HepG2 (cell line): ENCODE data around the gene CDC42BPG. TPM values are rescaled to one million over a fixed set of nuclear protein-coding genes. Genes with fewer than 3 reads are reported as not detected.

Source experiments
- ARHGAP35 ChIP-seq: sonication (generic); formaldehyde crosslinking; IDR thresholded peaks from 2 replicates; pipeline ENCODE4 v1.9.0; 2022; ENCODE audit warnings: mild to moderate bottlenecking, inconsistent platforms, moderate library complexity, missing genetic modification reagents, borderline replicate concordance
- ARID2 ChIP-seq: sonication (generic); formaldehyde crosslinking; IDR thresholded peaks from 2 replicates; pipeline ENCODE4 v1.8.1; 2022; ENCODE audit warnings: mild to moderate bottlenecking, missing genetic modification reagents, borderline replicate concordance
- CENPBD1 ChIP-seq: sonication (generic); formaldehyde crosslinking; IDR thresholded peaks from 2 replicates; pipeline ENCODE4 v1.8.0; 2022; ENCODE audit warnings: missing genetic modification reagents, low read depth, mild to moderate bottlenecking, borderline replicate concordance
- CENPX ChIP-seq: sonication (generic); formaldehyde crosslinking; IDR thresholded peaks from 2 replicates; pipeline ENCODE4 v1.9.0; 2021; ENCODE audit warnings: mild to moderate bottlenecking, missing genetic modification reagents, moderate library complexity
- ETS1 ChIP-seq: sonication (generic); formaldehyde crosslinking; IDR thresholded peaks from 2 replicates; pipeline ENCODE4 v1.4.0; 2020; ENCODE audit warnings: missing genetic modification reagents
- FIP1L1 ChIP-seq: fragments of 200-400 bp; formaldehyde crosslinking; IDR thresholded peaks from 2 replicates; pipeline ENCODE4 v1.6.1; 2018; ENCODE audit warnings: low read depth, mild to moderate bottlenecking, low read length, moderate library complexity, borderline replicate concordance; ENCODE audit not compliant: insufficient read depth
- FOXK2 ChIP-seq: fragments of 450-650 bp; IDR thresholded peaks from 2 replicates; pipeline ENCODE4 v1.6.1; 2016
- HDAC2 ChIP-seq: sonication (generic); formaldehyde crosslinking; IDR thresholded peaks from 2 replicates; pipeline ENCODE4 v1.4.0; 2020; ENCODE audit warnings: missing genetic modification reagents
- HNRNPH1 ChIP-seq: fragments of 200-400 bp; formaldehyde crosslinking; optimal IDR thresholded peaks from 2 replicates; pipeline ENCODE3; 2017; ENCODE audit warnings: mild to moderate bottlenecking, low read depth, low read length
- IKZF1 ChIP-seq: fragments of 450-650 bp; IDR thresholded peaks from 2 replicates; pipeline ENCODE4 v1.7.1; 2016
- MLXIP ChIP-seq: sonication (generic); formaldehyde crosslinking; IDR thresholded peaks from 2 replicates; pipeline ENCODE4 v1.9.0; 2021; ENCODE audit warnings: missing genetic modification reagents, borderline replicate concordance
- NPAS2 ChIP-seq: sonication (generic); formaldehyde crosslinking; IDR thresholded peaks from 2 replicates; pipeline ENCODE4 v1.8.0; 2022; ENCODE audit warnings: mild to moderate bottlenecking, missing genetic modification reagents, borderline replicate concordance
- RNF2 ChIP-seq: fragments of 450-650 bp; conservative IDR thresholded peaks from 2 replicates; pipeline ENCODE4 v1.6.1; 2016; ENCODE audit warnings: low read depth
- SATB2 ChIP-seq: sonication (generic); formaldehyde crosslinking; IDR thresholded peaks from 2 replicates; pipeline ENCODE4 v1.5.0; 2020; ENCODE audit warnings: missing genetic modification reagents
- SIX1 ChIP-seq: sonication (generic); formaldehyde crosslinking; IDR thresholded peaks from 2 replicates; pipeline ENCODE4 v1.4.0; 2020; ENCODE audit warnings: missing genetic modification reagents, borderline replicate concordance
- SRSF1 ChIP-seq: fragments of 200-400 bp; formaldehyde crosslinking; optimal IDR thresholded peaks from 2 replicates; pipeline ENCODE3; 2017; ENCODE audit warnings: mild to moderate bottlenecking, low read depth, low read length, moderate library complexity
- TAF1 ChIP-seq: sonication (generic); formaldehyde crosslinking; IDR thresholded peaks from 2 replicates; pipeline ENCODE4 v1.4.0; 2020; ENCODE audit warnings: missing genetic modification reagents
- ZBTB2 ChIP-seq: sonication (generic); formaldehyde crosslinking; IDR thresholded peaks from 2 replicates; pipeline ENCODE4 v1.8.0; 2022; ENCODE audit warnings: low read depth, missing genetic modification reagents
- ZEB1 ChIP-seq: IDR thresholded peaks from 2 replicates; pipeline ENCODE4 v1.6.1; 2012; ENCODE audit warnings: mild to moderate bottlenecking, low read depth, inconsistent platforms; ENCODE audit not compliant: insufficient replicate concordance
- ZKSCAN1 ChIP-seq: fragments of 150-350 bp; IDR thresholded peaks from 2 replicates; pipeline ENCODE4 v1.6.1; 2014; ENCODE audit warnings: low read length
- ZNF264 ChIP-seq: sonication (generic); formaldehyde crosslinking; IDR thresholded peaks from 2 replicates; pipeline ENCODE4 v1.4.0; 2020; ENCODE audit warnings: missing genetic modification reagents
- ZNF460 ChIP-seq: sonication (generic); formaldehyde crosslinking; IDR thresholded peaks from 2 replicates; pipeline ENCODE4 v1.5.1; 2020; ENCODE audit warnings: missing genetic modification reagents, mild to moderate bottlenecking, borderline replicate concordance
- ZNF563 ChIP-seq: sonication (generic); formaldehyde crosslinking; IDR thresholded peaks from 2 replicates; pipeline ENCODE4 v1.8.0; 2022; ENCODE audit warnings: mild to moderate bottlenecking, moderate library complexity, missing genetic modification reagents
- ZNF629 ChIP-seq: sonication (generic); formaldehyde crosslinking; conservative IDR thresholded peaks from 2 replicates; pipeline ENCODE4 v1.5.0; 2020; ENCODE audit warnings: missing genetic modification reagents
- ZNF674 ChIP-seq: sonication (generic); formaldehyde crosslinking; IDR thresholded peaks from 2 replicates; pipeline ENCODE4 v1.5.0; 2020; ENCODE audit warnings: low read depth, mild to moderate bottlenecking, missing genetic modification reagents
- ZNF841 ChIP-seq: sonication (generic); formaldehyde crosslinking; IDR thresholded peaks from 2 replicates; pipeline ENCODE4 v1.8.1; 2023; ENCODE audit warnings: missing genetic modification reagents, borderline replicate concordance
- ZSCAN30 ChIP-seq: sonication (generic); formaldehyde crosslinking; IDR thresholded peaks from 2 replicates; pipeline ENCODE4 v1.5.0; 2020; ENCODE audit warnings: mild to moderate bottlenecking, missing genetic modification reagents
- polyA plus RNA-seq, 8 experiments: library from polyadenylated mRNA; depleted of rRNA in 3 of 8; stranded (reverse) in 7 of 8; unstranded in 1 of 8; fragments of >200 nt; fragmentation: Illumina TruSeq in 4 of 8; extraction: Trizol in 4 of 8; gene quantifications; 2 replicates each; pipeline versions ENCODE4 v1.2.1 to v1.2.3, GENCODE V29; 2011 to 2016; ENCODE audit warnings: low read depth in 4 of 8, missing spikeins in 1 of 8, mixed read lengths in 1 of 8; ENCODE audit not compliant: insufficient read depth in 1 of 8
- total RNA-seq, 5 experiments: library from RNA; depleted of rRNA; stranded (reverse); fragments of >200 nt; fragmentation: Illumina TruSeq; extraction: Trizol; gene quantifications; 2 replicates each; pipeline ENCODE4 v1.2.3, GENCODE V29; 2016; ENCODE audit warnings: low read depth in 1 of 5

The CDC42BPG gene
- total and polyA plus RNA-seq, 2 of the 13 experiments (the other 11 are each of a cell fraction or from before 2014, with no cell fraction given) = 0.55 to 1.4 TPM

- TF ChIP-seq ZNF841 = no peak
- no peak for TF ChIP-seq ETS1
- TF ChIP-seq IKZF1 = no peak
- TF ChIP-seq ARHGAP35 (CRISPR knock-in tag) = no peak
- no peak for TF ChIP-seq FIP1L1
- TF ChIP-seq ZKSCAN1 = no peak
- no peak for TF ChIP-seq HNRNPH1
- TF ChIP-seq HDAC2 (CRISPR knock-in tag) = peak; percentile 32; the same call in 1 of the 2 replicates
- peak; percentile 92 for TF ChIP-seq ZEB1
- no peak for TF ChIP-seq ZNF674 (CRISPR knock-in tag)
- no peak for TF ChIP-seq NPAS2 (CRISPR knock-in tag)
- TF ChIP-seq ZSCAN30 (CRISPR knock-in tag) = 0 out of 2 replicates have a peak, but pooled peaks have one; percentile 25
- TF ChIP-seq ZNF460 (CRISPR knock-in tag) = no peak
- TF ChIP-seq SRSF1 = no peak
- TF ChIP-seq TAF1 (CRISPR knock-in tag) = no peak
- TF ChIP-seq FOXK2 = no peak
- TF ChIP-seq SATB2 (CRISPR knock-in tag) = no peak
- no peak for TF ChIP-seq ZNF629 (CRISPR knock-in tag)
- TF ChIP-seq CENPBD1 (CRISPR knock-in tag) = no peak
- no peak for TF ChIP-seq ZBTB2 (CRISPR knock-in tag)
- TF ChIP-seq CENPX = no peak
- no peak for TF ChIP-seq ZNF563
- TF ChIP-seq RNF2 = no peak
- no peak for TF ChIP-seq SIX1 (CRISPR knock-in tag)
- TF ChIP-seq ARID2 (CRISPR knock-in tag) = no peak
- TF ChIP-seq ZNF264 = no peak
- no peak for TF ChIP-seq MLXIP (CRISPR knock-in tag)
Measured at GRCh38 chr11:64846998-64847666, 2.7 kb upstream of the CDC42BPG start (continued).
